B cell (primary cell): Measurements from ENCODE around the gene UBAP1L. TPM values are rescaled to one million over a fixed set of nuclear protein-coding genes. Genes with fewer than 3 reads are reported as not detected.

Experiments used
- ATAC-seq: fragments of 200-7000 bp; cut with Tn5 transposase; one replicate; pipeline ENCODE4 v1.10.0; 2021; ENCODE audit warnings: low read depth, mild to moderate bottlenecking, moderate number of reproducible peaks, moderate library complexity
- CTCF ChIA-PET: fragments of 350-600 bp; sonication (Branson Sonifier 250); formaldehyde crosslinking; loops from one replicate; lab custom pipeline; 2021; ENCODE audit warnings: antibody characterized with exemption, inconsistent platforms; lab: Charles Lee
- POLR2A ChIA-PET: fragments of 350-600 bp; sonication (Branson Sonifier 250); formaldehyde crosslinking; loops from one replicate; lab custom pipeline; 2021; ENCODE audit warnings: antibody characterized with exemption; lab: Charles Lee
- DNase-seq: peaks from one replicate; pipeline ENCODE4 v3.0.0; 2013
- H2AFZ ChIP-seq: 2 replicates; pipeline ENCODE4 v1.6.1; 2012; ENCODE audit warnings: mild to moderate bottlenecking, low read depth, low read length; ENCODE audit not compliant: insufficient read depth, poor library complexity, severe bottlenecking
- H3K27ac ChIP-seq, 2 donors: 1 replicate in 1 of 2; 2 replicates in 1 of 2; pipeline ENCODE4 v1.5.1; 2012 to 2013; ENCODE audit warnings: low read length in 2 of 2, mild to moderate bottlenecking in 2 of 2, moderate library complexity in 1 of 2
- H3K27me3 ChIP-seq, 4 experiments: fragments of 200-600 bp in 1 of 4; sonication (generic) in 1 of 4; replicated peaks in 1 of 4; 1 replicate in 2 of 4; 2 replicates in 2 of 4; pipeline versions ENCODE4 v1.6.1 to v1.7.0; 2013 to 2016; ENCODE audit warnings: low read length in 3 of 4, mild to moderate bottlenecking in 2 of 4, mixed read lengths in 1 of 4, moderate library complexity in 1 of 4; ENCODE audit not compliant: insufficient read depth in 4 of 4, control insufficient read depth in 3 of 4; ENCODE audit errors: control extremely low read depth in 1 of 4
- H3K36me3 ChIP-seq, 2 experiments: replicated peaks in 1 of 2; 1 replicate in 1 of 2; 2 replicates in 1 of 2; pipeline versions ENCODE4 v1.6.1 to v1.7.1; 2013; ENCODE audit warnings: low read length in 1 of 2; ENCODE audit not compliant: insufficient read depth in 2 of 2, control insufficient read depth in 1 of 2; ENCODE audit errors: control extremely low read depth in 1 of 2, extremely low read depth in 1 of 2
- H3K4me1 ChIP-seq, 2 donors: fragments of 200-600 bp in 1 of 2; sonication (generic) in 1 of 2; 1 replicate in 1 of 2; 2 replicates in 1 of 2; pipeline versions ENCODE4 v1.5.1 to v1.6.1; 2013 to 2017; ENCODE audit warnings: low read length in 2 of 2; ENCODE audit not compliant: control insufficient read depth in 2 of 2, insufficient read depth in 2 of 2
- H3K4me2 ChIP-seq: replicated peaks from 2 replicates; pipeline ENCODE3; 2012; ENCODE audit warnings: mild to moderate bottlenecking, low read depth, low read length; ENCODE audit not compliant: poor library complexity, severe bottlenecking
- H3K4me3 ChIP-seq, 5 experiments: fragments of 200-600 bp in 1 of 5; sonication (generic) in 1 of 5; 1 replicate in 3 of 5; 2 replicates in 2 of 5; pipeline versions ENCODE4 v1.5.1 to v1.7.0; 2011 to 2016; ENCODE audit warnings: low read length in 4 of 5, mild to moderate bottlenecking in 4 of 5, low read depth in 2 of 5, control low read depth in 1 of 5, moderate library complexity in 1 of 5; ENCODE audit not compliant: insufficient read depth in 1 of 5; ENCODE audit errors: control extremely low read depth in 1 of 5, extremely low read depth in 1 of 5
- H3K79me2 ChIP-seq: fragments of 200-600 bp; sonication (generic); one replicate; pipeline ENCODE4 v1.6.0; 2016; ENCODE audit warnings: low read length; ENCODE audit not compliant: control insufficient read depth, insufficient read depth
- H3K9ac ChIP-seq: fragments of 200-600 bp; sonication (generic); 2 replicates; pipeline ENCODE4 v1.6.1; 2017; ENCODE audit warnings: mild to moderate bottlenecking, low read length, moderate library complexity
- H3K9me3 ChIP-seq, 3 donors: one replicate each; pipeline versions ENCODE4 v1.6.1 to v1.7.1; 2013; ENCODE audit warnings: low read length in 2 of 3; ENCODE audit not compliant: control insufficient read depth in 2 of 3, insufficient read depth in 1 of 3; ENCODE audit errors: control extremely low read depth in 1 of 3
- H4K20me1 ChIP-seq: 2 replicates; pipeline ENCODE4 v1.6.0; 2012; ENCODE audit warnings: mild to moderate bottlenecking, low read length; ENCODE audit not compliant: insufficient read depth, control insufficient read depth, poor library complexity, severe bottlenecking
- H3K27ac Mint-ChIP-seq: one replicate; pipeline ENCODE4 v1.8.0; 2021; ENCODE audit warnings: mixed read lengths
- H3K27me3 Mint-ChIP-seq: one replicate; pipeline ENCODE4 v1.8.0; 2021; ENCODE audit warnings: mixed read lengths
- H3K4me1 Mint-ChIP-seq: one replicate; pipeline ENCODE4 v1.8.0; 2021; ENCODE audit warnings: mixed read lengths
- H3K4me3 Mint-ChIP-seq: one replicate; pipeline ENCODE4 v1.8.0; 2021; ENCODE audit warnings: mixed read lengths
- H3K9me3 Mint-ChIP-seq: one replicate; pipeline ENCODE4 v1.8.0; 2022; ENCODE audit warnings: mixed read lengths; ENCODE audit not compliant: insufficient read depth
- CTCF ChIP-seq: fragments of 200-600 bp; IDR thresholded peaks from one replicate; pipeline ENCODE4 v1.8.0; 2022; ENCODE audit warnings: antibody characterized with exemption, mild to moderate bottlenecking
- EZH2 ChIP-seq: IDR thresholded peaks from 2 replicates; pipeline ENCODE4 v1.6.1; 2012; ENCODE audit warnings: borderline replicate concordance, low read depth, mild to moderate bottlenecking, moderate library complexity, low read length; ENCODE audit not compliant: insufficient read depth, poor library complexity, severe bottlenecking
- WGBS: methylation state at CpG from one replicate; pipeline ENCODE4 v1.1.5; 2013; ENCODE audit warnings: missing lambda C conversion rate; ENCODE audit not compliant: insufficient coverage; 5-methylcytosine and 5-hydroxymethylcytosine counted together
- intact Hi-C: fragments of 100-400 bp; cut with micrococcal nuclease; formaldehyde crosslinking; loops from one replicate; pipeline ENCODE4 v1.10.0; 2022
- polyA plus RNA-seq: library from polyadenylated mRNA; depleted of rRNA; stranded (reverse); fragments of >200 nt; gene quantifications from 2 replicates; pipeline ENCODE4 v1.2.3, GENCODE V29; 2012
- total RNA-seq, 2 donors: library from RNA; stranded (reverse); fragments of 120-200 nt in 1 of 2; gene quantifications; 1 replicate in 1 of 2; 2 replicates in 1 of 2; pipeline versions ENCODE4 v1.2.3 to v1.2.4, GENCODE V29; 2013 to 2022

The UBAP1L gene
- total and polyA plus RNA-seq, 2 donors (not counting 1 experiment from before 2014, with no cell fraction given): 8.5 to 18.4 TPM

- H4K20me1 ChIP-seq: no peaks in the 10 kb centered on the region
- no peaks in the 10 kb centered on the region for H3K4me1 ChIP-seq
- no peaks in the 10 kb centered on the region for H3K79me2 ChIP-seq
- no peak overlapping the region for H3K4me3 ChIP-seq
- H3K4me1 Mint-ChIP-seq: no peaks in the 10 kb centered on the region
- H3K9me3 Mint-ChIP-seq: no peaks in the 10 kb centered on the region
- no peak for DNase-seq
- H3K27ac ChIP-seq: no peak overlapping the region
- WGBS: 67% methylated on average over 1 of the region's 6 CpGs
- H3K9ac ChIP-seq: no peak overlapping the region
- intact Hi-C loops: no loop called here
- H3K27ac Mint-ChIP-seq: no peak overlapping the region
- no peak for ATAC-seq
- TF ChIP-seq EZH2 (no peak), CTCF (no peak)
- H3K4me2 ChIP-seq: no peak overlapping the region
- no peak overlapping the region for H3K4me3 Mint-ChIP-seq
- ChIA-PET POLR2A (no interaction called here), CTCF (interaction anchor here (1.4 kb wide), 1 partner anchor 54 kb away, joined by 4 read pairs; no protein-coding TSS in a partner anchor)
- H3K36me3 ChIP-seq: no peaks in the 10 kb centered on the region
- H3K27me3 Mint-ChIP-seq: peaks cover 15% of the 10 kb centered on the region
- no peak overlapping the region for H2AFZ ChIP-seq
- peaks cover 0 to 6% (median 0%) of the 10 kb centered on the region in 4 experiments for H3K27me3 ChIP-seq
- no peaks in the 10 kb centered on the region for H3K9me3 ChIP-seq
Observed at GRCh38 chr15:65088643-65089021, 26.4 kb downstream of the UBAP1L start.

- no peak overlapping the region for H2AFZ ChIP-seq
- no peaks in the 10 kb centered on the region for H3K9me3 ChIP-seq
- TF ChIP-seq EZH2 (no peak), CTCF (no peak)
- Mint-ChIP-seq H3K27me3 (peaks cover 16% of the 10 kb centered on the region), H3K9me3 (no peaks in the 10 kb centered on the region), H3K27ac (no peak overlapping the region), H3K4me1 (no peaks in the 10 kb centered on the region), H3K4me3 (no peak overlapping the region)
- H3K36me3 ChIP-seq: no peaks in the 10 kb centered on the region
- DNase-seq (no peak), ATAC-seq (no peak)
- no peaks in the 10 kb centered on the region for H4K20me1 ChIP-seq
- intact Hi-C loops: no loop called here
- no peak overlapping the region for H3K9ac ChIP-seq
- H3K27me3 ChIP-seq: peaks cover 0 to 11% (median 2%) of the 10 kb centered on the region in 4 experiments
- H3K4me1 ChIP-seq: no peaks in the 10 kb centered on the region
- ChIA-PET POLR2A (no interaction called here), CTCF (interaction anchor here (1.5 kb wide), 2 partner anchors 10 to 54 kb away, joined by 5 to 8 read pairs; no protein-coding TSS in a partner anchor)
- H3K4me3 ChIP-seq: no peak overlapping the region
- H3K79me2 ChIP-seq: no peaks in the 10 kb centered on the region
- H3K4me2 ChIP-seq: no peak overlapping the region
- 92% methylated on average over 12 of the region's 13 CpGs for WGBS
- no peak overlapping the region for H3K27ac ChIP-seq
Observed at GRCh38 chr15:65087873-65088642, 26.9 kb downstream of the UBAP1L start.
